Subcutaneous abdominal adipose tissue (tissue), 5 donors: Measurements from ENCODE around the gene NAXD.
"Not testable (repeated sequence)": the region's sequence is repeated elsewhere in the genome, so short reads cannot be mapped to it uniquely, and the experiment has no call there.

Experiments
- H3K27ac ChIP-seq: one replicate; pipeline ENCODE4 v1.7.0; 2013; ENCODE audit warnings: low read depth, mild to moderate bottlenecking, inconsistent platforms, low read length, moderate library complexity
- H3K27me3 ChIP-seq, 5 donors: one replicate each; pipeline ENCODE4 v1.7.0; 2013; ENCODE audit warnings: low read length in 5 of 5, inconsistent platforms in 1 of 5; ENCODE audit not compliant: control insufficient read depth in 5 of 5, insufficient read depth in 4 of 5
- H3K36me3 ChIP-seq, 5 donors: one replicate each; pipeline ENCODE4 v1.7.0; 2013; ENCODE audit warnings: low read length in 5 of 5; ENCODE audit not compliant: control insufficient read depth in 5 of 5, insufficient read depth in 5 of 5
- H3K4me1 ChIP-seq, 5 donors: one replicate each; pipeline ENCODE4 v1.7.0; 2013; ENCODE audit warnings: low read length in 5 of 5, mild to moderate bottlenecking in 3 of 5, moderate library complexity in 1 of 5; ENCODE audit not compliant: control insufficient read depth in 5 of 5, insufficient read depth in 5 of 5
- H3K4me3 ChIP-seq, 5 donors: one replicate each; pipeline ENCODE4 v1.7.0; 2013; ENCODE audit warnings: low read length in 5 of 5, low read depth in 1 of 5
- H3K9ac ChIP-seq, 5 donors: one replicate each; pipeline ENCODE4 v1.7.0; 2013; ENCODE audit warnings: low read length in 5 of 5, mild to moderate bottlenecking in 4 of 5, moderate library complexity in 3 of 5
- H3K9me3 ChIP-seq, 5 donors: one replicate each; pipeline ENCODE4 v1.7.0; 2013; ENCODE audit warnings: low read length in 5 of 5; ENCODE audit not compliant: control insufficient read depth in 5 of 5
- donor health status: healthy.
- donor health status: healthy.
- donor health status: healthy.
- donor health status: healthy.
- donor health status: healthy.

The NAXD gene

DNA sequence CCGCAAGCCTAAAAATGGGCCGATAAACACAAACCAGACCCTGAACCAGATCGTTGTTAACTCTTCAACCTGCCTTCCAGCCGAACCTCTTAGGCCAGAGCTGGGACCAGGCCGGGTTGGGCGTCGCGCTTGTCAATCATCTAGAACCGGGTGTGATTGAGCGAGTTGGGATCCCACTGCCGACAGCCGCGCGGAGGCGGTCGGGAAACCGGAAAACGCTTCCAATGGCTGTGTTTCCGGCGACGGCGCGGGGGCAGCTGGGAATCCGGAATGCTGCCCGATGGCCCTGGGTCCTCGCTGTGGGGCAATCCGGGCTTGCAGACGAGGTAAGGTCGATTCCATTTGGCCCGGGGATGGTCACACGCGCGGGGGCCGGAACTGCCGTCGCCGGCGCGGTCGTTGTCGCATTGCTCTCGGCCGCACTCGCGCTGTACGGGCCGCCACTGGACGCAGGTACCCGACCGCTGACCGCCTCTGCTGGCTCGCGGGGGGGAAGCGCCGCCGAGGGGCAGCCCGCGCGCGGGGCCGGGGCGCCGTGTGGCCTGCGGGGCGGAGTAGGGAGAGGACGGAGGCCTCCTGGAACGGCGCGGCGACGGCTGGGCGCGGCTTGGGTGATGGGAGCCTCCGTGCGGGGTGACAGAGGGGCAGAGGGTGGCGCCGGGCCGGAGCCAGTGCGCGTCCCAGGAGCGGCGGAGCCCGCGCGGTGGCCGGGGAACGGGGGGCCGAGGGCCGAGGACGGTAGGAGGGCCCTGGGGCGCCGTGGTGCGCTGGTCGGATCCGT, at the start of gene NAXD:
NAXD (plus strand) TSS at position 224 of the 781 bp plus-strand sequence; CDS start at position 281, 57 bp downstream.
- Histone ChIP-seq H3K4me3 (peak within 1 kb of the TSS; percentile 76 to 92 (median 85)), H3K4me1 (peaks cover 0 to 25% (median 25%) of the 10 kb centered on the region in 5 donors), H3K36me3 (no peaks in the 10 kb centered on the region), H3K9ac (peak within 1 kb of the TSS; percentile 38 to 97 (median 87)), H3K27ac (peak within 1 kb of the TSS; percentile 82), H3K27me3 (peaks cover under 1 to 2% (median 1%) of the 10 kb centered on the region in 5 donors), H3K9me3 (no peaks in the 10 kb centered on the region)

DNA sequence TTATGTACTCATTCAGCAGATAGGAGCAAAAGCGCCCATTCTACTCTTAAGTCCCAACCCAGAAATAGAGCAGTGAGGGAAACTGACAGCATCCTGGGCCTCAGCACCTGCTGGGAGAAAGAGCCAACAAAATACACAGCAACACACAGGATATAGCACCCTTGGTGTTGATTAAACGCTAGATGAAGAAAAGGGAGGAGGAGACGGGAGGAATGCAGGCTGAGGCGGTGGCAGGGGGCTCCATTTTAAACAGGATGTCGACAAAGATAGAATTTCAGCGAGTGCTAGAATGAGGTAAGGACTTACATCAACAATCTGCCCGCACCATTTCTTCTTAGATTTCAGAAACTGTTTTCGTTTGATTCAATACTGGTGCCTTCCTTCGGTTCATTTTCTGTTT, 49.2 kb upstream of the NAXD start:
- H3K27ac ChIP-seq: no peak overlapping the region
- no peaks in the 10 kb centered on the region for H3K9me3 ChIP-seq
- H3K9ac ChIP-seq: no peak overlapping the region
- peaks cover 0 to 2% (median 0%) of the 10 kb centered on the region in 5 donors for H3K27me3 ChIP-seq
- peaks cover 0 to 21% (median 13%) of the 10 kb centered on the region in 5 donors for H3K4me1 ChIP-seq
- peaks cover 0 to 5% (median 0%) of the 10 kb centered on the region in 5 donors for H3K36me3 ChIP-seq
- H3K4me3 ChIP-seq: no peak overlapping the region

- no peaks in the 10 kb centered on the region for H3K9me3 ChIP-seq
- peaks cover 0 to 5% (median 0%) of the 10 kb centered on the region in 5 donors for H3K36me3 ChIP-seq
- peaks cover 0 to under 1% (median 0%) of the 10 kb centered on the region in 5 donors for H3K4me1 ChIP-seq
- H3K4me3 ChIP-seq: no peak overlapping the region
- no peak overlapping the region for H3K9ac ChIP-seq
- H3K27ac ChIP-seq: no peak overlapping the region
- H3K27me3 ChIP-seq: peaks cover 6 to 14% (median 10%) of the 10 kb centered on the region in 5 donors
Measured at GRCh38 chr13:110568612-110569011, 46.7 kb upstream of the NAXD start.

DNA sequence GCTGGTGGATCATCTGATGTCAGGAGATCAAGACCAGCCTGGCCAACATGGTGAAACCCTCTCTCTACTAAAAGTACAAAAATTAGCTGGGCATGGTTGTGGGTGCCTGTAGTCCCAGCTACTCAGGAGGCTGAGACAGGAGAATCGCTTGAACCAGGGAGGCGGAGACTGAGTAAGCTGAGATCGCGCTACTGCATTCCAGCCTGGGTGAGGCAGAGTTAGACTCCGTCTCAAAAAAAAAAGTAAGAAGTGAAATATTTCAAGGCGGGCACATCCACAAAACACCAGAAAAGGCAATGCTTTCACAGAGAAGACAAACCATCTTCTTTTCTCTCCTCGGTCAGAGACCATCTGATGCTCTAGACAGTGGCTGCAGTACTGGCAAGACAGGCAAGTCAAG, 45.4 kb upstream of the NAXD start:
- H3K4me1 ChIP-seq, H3K9me3 ChIP-seq, H3K36me3 ChIP-seq, H3K4me3 ChIP-seq, H3K27ac ChIP-seq, H3K9ac ChIP-seq: not testable (repeated sequence)
- peaks cover 6 to 16% (median 13%) of the 10 kb centered on the region in 5 donors for H3K27me3 ChIP-seq

DNA sequence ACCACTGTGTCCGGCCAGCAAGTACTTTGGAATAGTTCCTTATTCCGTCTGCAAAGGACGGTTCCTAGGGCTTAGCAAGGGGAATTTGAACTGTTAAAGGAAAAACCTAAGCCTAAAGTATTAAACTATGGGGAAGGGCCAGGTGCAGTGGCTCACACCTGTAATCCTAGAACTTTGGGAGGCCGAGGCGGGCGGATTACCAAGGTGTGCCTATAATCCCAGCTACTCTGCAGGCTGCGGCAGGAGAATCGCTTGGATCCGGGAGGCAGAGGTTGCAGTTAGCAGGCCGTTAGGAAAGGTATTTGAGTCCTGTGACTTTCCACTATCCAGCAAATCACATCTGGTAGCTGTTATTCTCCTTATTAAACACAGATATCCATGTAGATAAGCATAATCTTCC, 44.5 kb upstream of the NAXD start:
- no peaks in the 10 kb centered on the region for H3K36me3 ChIP-seq
- peaks cover 0 to 10% (median 6%) of the 10 kb centered on the region in 5 donors for H3K4me1 ChIP-seq
- no peak overlapping the region for H3K4me3 ChIP-seq
- no peaks in the 10 kb centered on the region for H3K9me3 ChIP-seq
- no peak overlapping the region for H3K9ac ChIP-seq
- H3K27me3 ChIP-seq: peaks cover 6 to 23% (median 16%) of the 10 kb centered on the region in 5 donors
- no peak overlapping the region for H3K27ac ChIP-seq

DNA sequence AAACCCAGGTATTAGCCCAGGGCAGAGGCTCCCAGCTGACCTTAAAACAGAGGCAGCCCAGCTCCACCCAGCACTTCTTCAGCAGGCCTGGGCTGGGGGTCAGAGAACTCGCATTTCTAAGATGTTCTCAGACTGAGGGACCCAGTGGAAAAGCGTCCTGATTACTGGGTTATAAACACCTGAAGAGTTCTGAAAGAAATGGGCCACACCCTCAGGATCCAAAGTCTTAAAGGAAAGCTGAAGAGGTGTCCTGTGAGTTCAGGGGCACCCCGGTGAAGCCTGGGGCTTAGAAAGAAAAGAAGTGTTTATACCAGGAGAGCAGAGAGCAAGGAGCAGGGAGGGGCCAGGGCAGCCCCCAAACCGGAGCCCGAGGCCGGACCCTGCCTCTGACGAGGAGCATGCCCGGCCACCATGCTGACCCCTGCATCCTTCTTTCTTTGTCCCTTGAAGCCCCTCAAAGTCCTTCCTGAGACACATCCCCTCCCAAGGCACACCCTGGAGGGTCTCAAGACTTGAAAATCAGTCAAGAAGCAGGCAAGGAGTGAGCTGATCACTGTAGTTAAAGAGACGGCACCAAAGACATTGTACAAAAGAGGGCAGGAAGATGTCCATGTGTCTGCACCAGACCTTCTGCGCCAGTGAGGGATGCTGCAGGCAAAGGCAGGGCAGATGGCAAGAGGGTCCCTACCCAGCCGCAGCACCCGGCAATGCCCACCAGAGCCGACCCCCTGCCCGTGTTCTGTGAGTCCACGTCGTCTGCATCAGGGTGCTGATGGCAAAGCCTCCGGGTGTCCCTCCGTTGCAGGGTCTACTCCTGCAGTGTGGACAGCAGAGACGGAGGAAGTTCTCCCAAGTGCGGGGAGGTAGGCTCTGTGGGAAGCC, 43.2 kb upstream of the NAXD start:
- Histone ChIP-seq H3K27ac (no peak overlapping the region), H3K9ac (no peak overlapping the region), H3K4me3 (no peak overlapping the region)

GRCh38 chr13:110572778-110573118, 42.6 kb upstream of the NAXD start:
- Histone ChIP-seq H3K9ac (no peak overlapping the region), H3K4me1 (peaks cover 0 to 12% (median 6%) of the 10 kb centered on the region in 5 donors), H3K27me3 (peaks cover 6 to 23% (median 16%) of the 10 kb centered on the region in 5 donors), H3K9me3 (no peaks in the 10 kb centered on the region), H3K36me3 (no peaks in the 10 kb centered on the region), H3K27ac (no peak overlapping the region), H3K4me3 (no peak overlapping the region)

More for the DNA sequence above, 43.2 kb upstream of the NAXD start:
- H3K36me3 ChIP-seq: no peaks in the 10 kb centered on the region
- H3K9me3 ChIP-seq: no peaks in the 10 kb centered on the region
- H3K27me3 ChIP-seq: peaks cover 6 to 23% (median 16%) of the 10 kb centered on the region in 5 donors
- peaks cover 0 to 12% (median 6%) of the 10 kb centered on the region in 5 donors for H3K4me1 ChIP-seq

GRCh38 chr13:110574161-110574560, 41.2 kb upstream of the NAXD start:
- H3K9me3 ChIP-seq: no peaks in the 10 kb centered on the region
- no peak overlapping the region for H3K9ac ChIP-seq
- H3K36me3 ChIP-seq: no peaks in the 10 kb centered on the region
- H3K4me1 ChIP-seq: peaks cover 0 to 12% (median 6%) of the 10 kb centered on the region in 5 donors
- no peak overlapping the region for H3K27ac ChIP-seq
- H3K4me3 ChIP-seq: no peak overlapping the region
- peaks cover 6 to 23% (median 16%) of the 10 kb centered on the region in 5 donors for H3K27me3 ChIP-seq

- H3K9ac ChIP-seq: no peak overlapping the region
- no peaks in the 10 kb centered on the region for H3K9me3 ChIP-seq
- peaks cover 0 to 12% (median 6%) of the 10 kb centered on the region in 5 donors for H3K4me1 ChIP-seq
- H3K36me3 ChIP-seq: no peaks in the 10 kb centered on the region
- no peak overlapping the region for H3K4me3 ChIP-seq
- peaks cover 6 to 23% (median 13%) of the 10 kb centered on the region in 5 donors for H3K27me3 ChIP-seq
- H3K27ac ChIP-seq: no peak overlapping the region
Measured at GRCh38 chr13:110575322-110576069, 39.8 kb upstream of the NAXD start.
